Measurements from ENCODE around the gene IQCH.

DNA sequence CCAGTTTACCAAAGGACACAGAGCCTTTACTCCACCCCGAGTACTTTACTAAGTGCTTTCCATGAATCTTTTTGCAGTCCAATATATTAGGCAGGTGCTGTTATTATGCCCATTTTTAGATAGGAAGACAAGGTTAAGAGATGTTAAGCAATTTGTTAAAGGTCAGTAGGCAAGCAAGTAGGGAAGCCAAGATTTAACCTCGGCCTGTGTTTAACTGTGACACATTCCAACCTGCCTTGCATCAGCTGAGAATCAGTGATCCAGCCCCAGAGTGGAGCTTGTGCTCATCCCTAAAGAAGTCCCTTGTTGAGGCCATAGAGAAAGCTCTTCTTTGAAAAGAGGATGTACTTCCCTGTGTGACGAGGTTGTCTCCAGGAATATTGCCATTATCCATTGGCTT is 215.1 kb downstream of the IQCH start:
- TF ChIP-seq, protein P1, sequence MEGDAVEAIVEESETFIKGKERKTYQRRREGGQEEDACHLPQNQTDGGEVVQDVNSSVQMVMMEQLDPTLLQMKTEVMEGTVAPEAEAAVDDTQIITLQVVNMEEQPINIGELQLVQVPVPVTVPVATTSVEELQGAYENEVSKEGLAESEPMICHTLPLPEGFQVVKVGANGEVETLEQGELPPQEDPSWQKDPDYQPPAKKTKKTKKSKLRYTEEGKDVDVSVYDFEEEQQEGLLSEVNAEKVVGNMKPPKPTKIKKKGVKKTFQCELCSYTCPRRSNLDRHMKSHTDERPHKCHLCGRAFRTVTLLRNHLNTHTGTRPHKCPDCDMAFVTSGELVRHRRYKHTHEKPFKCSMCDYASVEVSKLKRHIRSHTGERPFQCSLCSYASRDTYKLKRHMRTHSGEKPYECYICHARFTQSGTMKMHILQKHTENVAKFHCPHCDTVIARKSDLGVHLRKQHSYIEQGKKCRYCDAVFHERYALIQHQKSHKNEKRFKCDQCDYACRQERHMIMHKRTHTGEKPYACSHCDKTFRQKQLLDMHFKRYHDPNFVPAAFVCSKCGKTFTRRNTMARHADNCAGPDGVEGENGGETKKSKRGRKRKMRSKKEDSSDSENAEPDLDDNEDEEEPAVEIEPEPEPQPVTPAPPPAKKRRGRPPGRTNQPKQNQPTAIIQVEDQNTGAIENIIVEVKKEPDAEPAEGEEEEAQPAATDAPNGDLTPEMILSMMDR (IDR thresholded peaks at IDR 0.05; ENCODE audit: low read depth, low read length, poor library complexity, severe bottlenecking): no peak
- no peak for TF ChIP-seq EZH2phosphoT487 (IDR thresholded peaks at IDR 0.05; ENCODE audit: borderline replicate concordance, low read length)

All from DOHH2 (cell line).